KMS-11 (cell line): Measurements from ENCODE around the gene ZFAND2B.

Experiments used
- H2AFZ ChIP-seq: fragments of 200-600 bp; sonication (generic); 2 replicates; pipeline ENCODE4 v1.6.1; 2016; ENCODE audit warnings: antibody characterized with exemption, mixed run types, low read depth
- H3K27ac ChIP-seq: fragments of 200-600 bp; sonication (generic); 2 replicates; pipeline ENCODE4 v1.6.1; 2016; ENCODE audit warnings: mild to moderate bottlenecking, mixed run types
- H3K27me3 ChIP-seq: fragments of 200-600 bp; sonication (generic); 2 replicates; pipeline ENCODE4 v1.6.1; 2017; ENCODE audit warnings: mild to moderate bottlenecking, low read depth, mixed run types, moderate library complexity; ENCODE audit not compliant: insufficient read depth
- H3K36me3 ChIP-seq: fragments of 200-600 bp; sonication (generic); 2 replicates; pipeline ENCODE4 v1.6.1; 2017; ENCODE audit warnings: mild to moderate bottlenecking, mixed run types; ENCODE audit not compliant: insufficient read depth
- H3K4me1 ChIP-seq: fragments of 200-600 bp; sonication (generic); 2 replicates; pipeline ENCODE4 v1.6.1; 2016; ENCODE audit warnings: mild to moderate bottlenecking, low read depth, mixed run types; ENCODE audit not compliant: poor library complexity, severe bottlenecking
- H3K4me2 ChIP-seq: fragments of 200-600 bp; sonication (generic); 2 replicates; pipeline ENCODE4 v1.7.0; 2016; ENCODE audit warnings: mild to moderate bottlenecking, mixed run types
- H3K4me3 ChIP-seq: fragments of 200-600 bp; sonication (generic); IDR thresholded peaks from 2 replicates; pipeline ENCODE4 v1.6.1; 2017; ENCODE audit warnings: low read depth, low read length, mixed read lengths; ENCODE audit not compliant: insufficient read depth
- H3K79me2 ChIP-seq: fragments of 200-600 bp; sonication (generic); 2 replicates; pipeline ENCODE4 v1.6.1; 2016; ENCODE audit warnings: low read depth, mixed run types; ENCODE audit not compliant: insufficient read depth
- H3K9ac ChIP-seq: fragments of 200-600 bp; sonication (generic); 2 replicates; pipeline ENCODE4 v1.6.1; 2016; ENCODE audit warnings: mild to moderate bottlenecking, mixed run types
- H4K20me1 ChIP-seq: fragments of 200-600 bp; sonication (generic); 2 replicates; pipeline ENCODE4 v1.6.1; 2016; ENCODE audit warnings: mild to moderate bottlenecking, mixed run types; ENCODE audit not compliant: insufficient read depth
- CTCF ChIP-seq: fragments of 200-600 bp; sonication (generic); conservative IDR thresholded peaks from 2 replicates; pipeline ENCODE4 v1.6.1; 2017; ENCODE audit warnings: low read depth, mild to moderate bottlenecking, antibody characterized with exemption, low read length, moderate library complexity, mixed read lengths

ZFAND2B gene

GRCh38 chr2:219249203-219249980 is 42.8 kb downstream of the ZFAND2B start:
- Histone ChIP-seq H3K9ac (no peak overlapping the region), H3K79me2 (peaks cover 6% of the 10 kb centered on the region; the same call in 1 of the 2 replicates)

GRCh38 chr2:219250049-219250781 is 43.6 kb downstream of the ZFAND2B start:
- Histone ChIP-seq H3K36me3 (no peaks in the 10 kb centered on the region), H3K79me2 (peaks cover 6% of the 10 kb centered on the region; the same call in 1 of the 2 replicates), H3K4me1 (peaks cover 30% of the 10 kb centered on the region), H4K20me1 (no peaks in the 10 kb centered on the region), H3K4me2 (peak overlapping the region; percentile 21; the same call in 1 of the 2 replicates), H3K27ac (peak overlapping the region; percentile 19; the same call in 1 of the 2 replicates), H3K27me3 (peaks cover 10% of the 10 kb centered on the region; the same call in 1 of the 2 replicates), H3K9ac (no peak overlapping the region), H2AFZ (no peak overlapping the region), H3K4me3 (no peak overlapping the region)
- TF ChIP-seq CTCF, result no peak

More at GRCh38 chr2:219249203-219249980, 42.8 kb downstream of the ZFAND2B start:
- no peak overlapping the region for H2AFZ ChIP-seq
- H3K4me3 ChIP-seq, result no peak overlapping the region
- H3K27me3 ChIP-seq, result 0 out of 2 replicates have a peak, but pooled peaks cover 2% of the 10 kb centered on the region
- H3K4me2 ChIP-seq, result peak overlapping the region; percentile 21; the same call in 1 of the 2 replicates
- H3K27ac ChIP-seq, result peak overlapping the region; percentile 19; the same call in 1 of the 2 replicates
- TF ChIP-seq CTCF, result no peak
- no peaks in the 10 kb centered on the region for H4K20me1 ChIP-seq
- no peaks in the 10 kb centered on the region for H3K36me3 ChIP-seq
- peaks cover 26% of the 10 kb centered on the region for H3K4me1 ChIP-seq

- peaks cover 6% of the 10 kb centered on the region; the same call in 1 of the 2 replicates for H3K79me2 ChIP-seq
- no peak overlapping the region; the same call in 1 of the 2 replicates for H3K4me2 ChIP-seq
- H4K20me1 ChIP-seq, result no peaks in the 10 kb centered on the region
- H3K4me3 ChIP-seq, result no peak overlapping the region
- no peak overlapping the region for H3K27ac ChIP-seq
- peaks cover 22% of the 10 kb centered on the region for H3K4me1 ChIP-seq
- H2AFZ ChIP-seq, result no peak overlapping the region
- H3K27me3 ChIP-seq, result peaks cover 22% of the 10 kb centered on the region; the same call in 1 of the 2 replicates
- no peak overlapping the region for H3K9ac ChIP-seq
- H3K36me3 ChIP-seq, result no peaks in the 10 kb centered on the region
- no peak for TF ChIP-seq CTCF
Observed at GRCh38 chr2:219251656-219252055, 45.1 kb downstream of the ZFAND2B start.

GRCh38 chr2:219252084-219252483 is 45.5 kb downstream of the ZFAND2B start:
- Histone ChIP-seq H3K79me2 (peaks cover 6% of the 10 kb centered on the region; the same call in 1 of the 2 replicates), H3K4me1 (peaks cover 22% of the 10 kb centered on the region), H3K27ac (no peak overlapping the region), H3K27me3 (peaks cover 22% of the 10 kb centered on the region; the same call in 1 of the 2 replicates), H3K4me2 (peak overlapping the region; percentile 85), H3K4me3 (no peak overlapping the region), H4K20me1 (no peaks in the 10 kb centered on the region), H2AFZ (no peak overlapping the region), H3K9ac (no peak overlapping the region), H3K36me3 (no peaks in the 10 kb centered on the region)
- no peak for TF ChIP-seq CTCF
